OCI-LY1 (cell line): ENCODE measurements around the gene TTN.

Experiments
- H2AFZ ChIP-seq: fragments of 200-600 bp; sonication (generic), shearing (Covaris generic); 2 replicates; pipeline ENCODE4 v1.6.0; 2014; ENCODE audit warnings: antibody characterized with exemption, mild to moderate bottlenecking, low read length
- H3F3A ChIP-seq: fragments of 200-600 bp; sonication (generic), shearing (Covaris generic); 2 replicates; pipeline ENCODE4 v1.6.0; 2014; ENCODE audit warnings: mild to moderate bottlenecking, antibody characterized with exemption, low read length, moderate library complexity; ENCODE audit not compliant: insufficient read depth
- H3K27ac ChIP-seq: fragments of 200-600 bp; sonication (generic); 2 replicates; pipeline ENCODE4 v1.5.1; 2014; ENCODE audit warnings: low read length, mixed run types, mild to moderate bottlenecking, low read depth; ENCODE audit not compliant: poor library complexity, severe bottlenecking
- H3K27me3 ChIP-seq: fragments of 200-600 bp; sonication (generic); 2 replicates; pipeline ENCODE4 v1.6.0; 2014; ENCODE audit warnings: antibody characterized with exemption, mild to moderate bottlenecking, low read length, moderate library complexity; ENCODE audit not compliant: insufficient read depth
- H3K36me3 ChIP-seq: fragments of 200-600 bp; sonication (generic); 2 replicates; pipeline ENCODE4 v1.6.1; 2014; ENCODE audit warnings: mild to moderate bottlenecking, antibody characterized with exemption, low read length, moderate library complexity, mixed read lengths; ENCODE audit not compliant: insufficient read depth
- H3K4me1 ChIP-seq: fragments of 200-600 bp; sonication (generic); 2 replicates; pipeline ENCODE4 v1.5.1; 2014; ENCODE audit warnings: mild to moderate bottlenecking, low read length, moderate library complexity; ENCODE audit not compliant: insufficient read depth, severe bottlenecking
- H3K4me2 ChIP-seq: fragments of 200-600 bp; sonication (generic), shearing (Covaris generic); 2 replicates; pipeline ENCODE4 v1.6.1; 2014; ENCODE audit warnings: low read length
- H3K4me3 ChIP-seq: fragments of 200-600 bp; sonication (generic); 2 replicates; pipeline ENCODE4 v1.5.1; 2014; ENCODE audit warnings: low read length, low read depth, mild to moderate bottlenecking, mixed read lengths; ENCODE audit not compliant: poor library complexity, severe bottlenecking
- H3K79me2 ChIP-seq: fragments of 200-600 bp; shearing (Covaris generic); 2 replicates; pipeline ENCODE4 v1.6.1; 2016; ENCODE audit warnings: mixed run types, low read length, mixed read lengths; ENCODE audit not compliant: insufficient read depth
- H3K9ac ChIP-seq: fragments of 200-600 bp; sonication (generic), shearing (Covaris generic); 2 replicates; pipeline ENCODE4 v1.6.1; 2014; ENCODE audit warnings: mild to moderate bottlenecking, low read length, mixed read lengths
- H3K9me2 ChIP-seq: fragments of 200-600 bp; sonication (generic), shearing (Covaris generic); 2 replicates; pipeline ENCODE4 v1.6.1; 2014; ENCODE audit warnings: low read depth, mild to moderate bottlenecking, low read length, mixed read lengths
- H3K9me3 ChIP-seq: fragments of 200-600 bp; shearing (Covaris generic); 2 replicates; pipeline ENCODE4 v1.6.1; 2014; ENCODE audit warnings: low read length, mixed read lengths
- H4K20me1 ChIP-seq: fragments of 200-600 bp; sonication (generic), shearing (Covaris generic); 2 replicates; pipeline ENCODE4 v1.6.0; 2016; ENCODE audit warnings: mild to moderate bottlenecking, low read length; ENCODE audit not compliant: insufficient read depth
- EZH2 ChIP-seq: fragments of 200-600 bp; sonication (generic), shearing (Covaris generic); IDR thresholded peaks from 2 replicates; pipeline ENCODE4 v1.8.0; 2017; ENCODE audit warnings: borderline replicate concordance, mixed run types, mild to moderate bottlenecking, antibody characterized with exemption, low read length, moderate library complexity, mixed read lengths
- TF ChIP-seq, protein P1 (sequence below): fragments of 200-600 bp; sonication (generic), shearing (Covaris generic); IDR thresholded peaks from 2 replicates; pipeline ENCODE4 v1.5.1; 2017; ENCODE audit warnings: mild to moderate bottlenecking, antibody characterized with exemption, low read length, moderate library complexity, mixed read lengths

The TTN gene

DNA sequence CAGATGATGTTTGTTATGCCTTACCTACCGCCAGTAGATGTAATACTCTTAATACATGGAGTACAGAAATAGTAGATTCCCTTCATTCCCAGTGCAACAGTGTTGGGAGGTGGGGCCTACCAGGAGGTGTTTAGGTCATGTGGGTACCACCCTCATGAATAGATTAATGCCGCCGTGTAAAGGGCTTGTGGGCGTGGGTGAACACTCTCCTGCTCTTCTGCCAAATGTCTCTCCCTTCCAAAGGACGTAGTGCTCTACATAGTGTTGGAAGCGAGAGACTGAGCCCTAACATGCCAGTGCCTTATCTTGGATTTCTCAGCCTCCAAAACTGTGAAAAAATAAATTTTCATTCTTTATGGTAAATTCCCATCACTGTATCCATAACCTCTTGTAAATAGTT, 296.8 kb downstream of the TTN start:
- Histone ChIP-seq H4K20me1 (no peaks in the 10 kb centered on the region), H3K27ac (no peak overlapping the region), H3K27me3 (no peaks in the 10 kb centered on the region), H3F3A (no peaks in the 10 kb centered on the region), H3K4me1 (no peaks in the 10 kb centered on the region), H2AFZ (no peak overlapping the region), H3K9me2 (no peaks in the 10 kb centered on the region), H3K9me3 (no peaks in the 10 kb centered on the region), H3K4me2 (no peak overlapping the region), H3K79me2 (no peaks in the 10 kb centered on the region), H3K4me3 (no peak overlapping the region), H3K36me3 (peaks cover 29% of the 10 kb centered on the region), H3K9ac (no peak overlapping the region)
- no peak for TF ChIP-seq EZH2
- TF ChIP-seq, protein P1, sequence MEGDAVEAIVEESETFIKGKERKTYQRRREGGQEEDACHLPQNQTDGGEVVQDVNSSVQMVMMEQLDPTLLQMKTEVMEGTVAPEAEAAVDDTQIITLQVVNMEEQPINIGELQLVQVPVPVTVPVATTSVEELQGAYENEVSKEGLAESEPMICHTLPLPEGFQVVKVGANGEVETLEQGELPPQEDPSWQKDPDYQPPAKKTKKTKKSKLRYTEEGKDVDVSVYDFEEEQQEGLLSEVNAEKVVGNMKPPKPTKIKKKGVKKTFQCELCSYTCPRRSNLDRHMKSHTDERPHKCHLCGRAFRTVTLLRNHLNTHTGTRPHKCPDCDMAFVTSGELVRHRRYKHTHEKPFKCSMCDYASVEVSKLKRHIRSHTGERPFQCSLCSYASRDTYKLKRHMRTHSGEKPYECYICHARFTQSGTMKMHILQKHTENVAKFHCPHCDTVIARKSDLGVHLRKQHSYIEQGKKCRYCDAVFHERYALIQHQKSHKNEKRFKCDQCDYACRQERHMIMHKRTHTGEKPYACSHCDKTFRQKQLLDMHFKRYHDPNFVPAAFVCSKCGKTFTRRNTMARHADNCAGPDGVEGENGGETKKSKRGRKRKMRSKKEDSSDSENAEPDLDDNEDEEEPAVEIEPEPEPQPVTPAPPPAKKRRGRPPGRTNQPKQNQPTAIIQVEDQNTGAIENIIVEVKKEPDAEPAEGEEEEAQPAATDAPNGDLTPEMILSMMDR, result no peak

DNA sequence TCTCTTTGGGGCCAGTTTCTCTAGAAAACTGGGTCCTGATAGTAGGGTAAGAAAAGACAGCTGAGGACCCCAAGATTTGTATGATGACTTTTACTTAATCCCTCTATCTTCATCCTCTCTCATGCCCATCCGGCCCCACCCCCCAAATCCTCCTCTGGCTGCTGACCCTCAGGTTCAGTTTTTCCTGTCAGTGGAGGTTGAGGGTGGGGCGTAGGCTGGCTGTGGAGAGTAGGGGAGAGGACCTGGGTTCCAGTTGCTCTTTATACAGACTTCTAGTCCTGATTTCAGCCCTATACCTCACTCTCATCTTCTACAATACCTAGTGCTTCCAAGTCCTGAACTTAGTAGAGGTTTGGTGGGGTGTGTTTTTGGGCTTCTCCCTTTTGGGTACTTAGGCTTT, 298.6 kb downstream of the TTN start:
- Histone ChIP-seq H4K20me1 (no peaks in the 10 kb centered on the region), H3K4me2 (no peak overlapping the region), H3K9me2 (no peaks in the 10 kb centered on the region), H2AFZ (no peak overlapping the region), H3K9ac (no peak overlapping the region), H3K4me1 (no peaks in the 10 kb centered on the region), H3K4me3 (no peak overlapping the region), H3K27me3 (no peaks in the 10 kb centered on the region), H3K36me3 (peaks cover 44% of the 10 kb centered on the region), H3K9me3 (no peaks in the 10 kb centered on the region), H3K27ac (no peak overlapping the region), H3K79me2 (no peaks in the 10 kb centered on the region), H3F3A (no peaks in the 10 kb centered on the region)
- TF ChIP-seq, protein P1, result no peak
- no peak for TF ChIP-seq EZH2

DNA sequence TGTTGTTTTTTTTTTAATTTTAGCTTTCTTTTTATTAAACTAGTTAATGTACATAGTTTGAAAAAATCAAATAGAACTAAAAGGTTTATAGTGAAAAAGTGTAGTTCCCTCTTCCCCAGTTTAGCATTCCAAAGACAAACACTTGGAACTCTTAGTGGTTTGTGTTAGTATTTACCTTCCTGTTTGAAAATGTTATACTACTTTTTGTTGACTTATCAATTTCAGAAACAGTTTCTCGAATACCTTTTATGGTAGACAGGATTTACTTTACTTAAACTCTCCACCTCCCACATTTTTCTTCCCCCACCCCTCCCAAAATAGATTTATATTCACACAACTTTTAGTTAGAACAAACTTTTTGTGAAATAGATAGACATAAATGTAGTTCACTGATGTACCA, 300.3 kb downstream of the TTN start:
- Histone ChIP-seq H3K4me1 (no peaks in the 10 kb centered on the region), H3K9me3 (no peaks in the 10 kb centered on the region), H3K79me2 (no peaks in the 10 kb centered on the region), H3K4me2 (no peak overlapping the region), H3K27me3 (no peaks in the 10 kb centered on the region), H3K9ac (no peak overlapping the region), H4K20me1 (no peaks in the 10 kb centered on the region), H3F3A (no peaks in the 10 kb centered on the region), H2AFZ (no peak overlapping the region), H3K4me3 (no peak overlapping the region), H3K36me3 (peaks cover 51% of the 10 kb centered on the region), H3K9me2 (no peaks in the 10 kb centered on the region), H3K27ac (no peak overlapping the region)
- no peak for TF ChIP-seq EZH2

- Histone ChIP-seq H4K20me1 (no peaks in the 10 kb centered on the region), H3K9ac (no peak overlapping the region), H2AFZ (no peak overlapping the region), H3K9me2 (no peaks in the 10 kb centered on the region), H3K27me3 (no peaks in the 10 kb centered on the region), H3K79me2 (no peaks in the 10 kb centered on the region), H3K9me3 (no peaks in the 10 kb centered on the region), H3K4me3 (no peak overlapping the region), H3K27ac (no peak overlapping the region), H3K36me3 (peaks cover 51% of the 10 kb centered on the region), H3K4me2 (no peak overlapping the region), H3K4me1 (no peaks in the 10 kb centered on the region), H3F3A (no peaks in the 10 kb centered on the region)
- no peak for TF ChIP-seq EZH2
- TF ChIP-seq, protein P1, result no peak
Observed at GRCh38 chr2:178506524-178506923, 300.7 kb downstream of the TTN start.
